ENCODE measurements around the gene TMEM203.
"Not testable (repeated sequence)": the region's sequence is repeated elsewhere in the genome, so short reads cannot be mapped to it uniquely, and the experiment has no call there.

The TMEM203 gene

GRCh38 chr9:137205126-137206069 is at the start of gene TMEM203, which contains the start of gene NDOR1:
TSS of gene TMEM203 (minus strand) at chr9:137205648. CDS start at chr9:137205414, 234 bp downstream.
TSS of gene NDOR1 (plus strand) at chr9:137205700. CDS start at chr9:137205778, 78 bp downstream.
- DNase-seq (ENCODE audit: low read depth in 2 of 2) = peak; percentile 84 to 93

GRCh38 chr9:137254624-137255447 is 49.4 kb upstream of the TMEM203 start, which contains the start of gene NELFB:
TSS of gene NELFB (plus strand) at chr9:137255327.
- peak; percentile 98 to 99 for DNase-seq (ENCODE audit: low read depth in 2 of 2)

- no peak for DNase-seq (ENCODE audit: low read depth in 2 of 2)
These were observed 48.5 kb upstream of the TMEM203 start for GRCh38 chr9:137253717-137254623.

DNA sequence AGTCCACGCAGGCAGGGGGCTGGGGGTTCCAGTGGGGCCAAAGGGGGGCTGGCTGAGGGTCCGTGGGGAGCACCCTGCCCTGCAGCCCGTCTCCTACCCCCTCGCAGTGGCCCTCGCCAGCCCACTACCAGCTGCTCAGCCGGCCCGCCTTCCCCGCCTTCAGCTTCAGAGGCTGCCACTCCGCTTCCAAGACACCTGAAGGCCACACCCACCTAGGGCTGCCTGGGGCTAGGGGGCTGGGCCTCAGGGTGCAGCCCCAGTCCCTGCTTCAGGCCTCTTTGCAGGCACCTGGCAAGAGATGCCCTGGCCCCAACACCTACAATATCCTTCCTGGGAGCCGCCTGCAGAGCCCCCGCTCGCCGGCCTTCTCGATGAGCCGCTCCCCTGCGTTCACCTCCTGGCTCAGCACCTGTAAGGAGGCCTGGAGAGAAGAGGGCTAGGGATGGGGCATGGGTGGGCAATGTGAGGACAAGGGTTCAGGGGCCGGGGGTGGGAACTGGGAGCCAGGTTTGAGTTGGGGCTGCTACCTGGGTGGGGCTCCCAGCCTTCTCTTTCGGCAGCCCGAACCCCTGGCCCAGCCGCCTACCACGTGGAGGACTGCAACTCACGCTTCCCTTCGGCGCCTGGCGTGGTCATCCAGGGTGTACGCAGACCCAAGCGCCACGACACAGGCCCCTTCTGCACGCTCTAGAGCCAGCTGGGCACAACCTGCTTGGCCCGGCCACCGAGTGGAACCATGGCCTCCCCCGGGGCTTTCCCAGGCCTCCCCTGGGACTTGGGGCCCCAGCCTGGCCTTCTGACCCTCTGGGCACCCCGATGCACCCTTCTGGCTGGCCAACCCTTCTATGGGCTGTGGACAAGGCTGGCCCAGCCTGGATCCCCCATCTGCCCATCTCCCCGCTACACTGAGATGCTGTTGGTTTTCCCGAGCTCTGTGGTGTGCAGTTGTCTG is 47.4 kb upstream of the TMEM203 start:
- no peak for DNase-seq (ENCODE audit: low read depth in 2 of 2)

- no peak for DNase-seq (ENCODE audit: low read depth in 2 of 2)
These were observed 46.2 kb upstream of the TMEM203 start for GRCh38 chr9:137251490-137252268.

- no peak for DNase-seq (ENCODE audit: low read depth in 2 of 2)
These were observed 45.7 kb upstream of the TMEM203 start, which contains the start of gene STPG3 for GRCh38 chr9:137251194-137251461. TSS of gene STPG3 (plus strand) at chr9:137251286. CDS start at chr9:137251287, 1 bp downstream.

- DNase-seq (ENCODE audit: low read depth in 2 of 2) = no peak
These were observed 45.1 kb upstream of the TMEM203 start for GRCh38 chr9:137250329-137251193.

DNA sequence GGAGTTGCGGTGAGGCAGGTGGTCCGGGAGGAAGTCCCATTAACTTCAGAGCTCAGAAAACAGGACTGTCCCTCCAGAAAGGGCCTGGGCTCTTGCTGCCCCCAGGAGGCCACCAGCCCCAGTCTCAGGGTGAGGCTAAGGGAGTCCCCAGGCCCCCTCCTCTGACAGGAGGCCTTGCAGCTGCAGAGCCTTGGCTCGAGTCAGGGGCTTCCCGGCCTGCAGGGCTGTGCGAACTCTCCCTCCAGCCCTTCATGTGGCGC is 42.4 kb upstream of the TMEM203 start:
- DNase-seq (ENCODE audit: low read depth in 2 of 2) = no peak

DNA sequence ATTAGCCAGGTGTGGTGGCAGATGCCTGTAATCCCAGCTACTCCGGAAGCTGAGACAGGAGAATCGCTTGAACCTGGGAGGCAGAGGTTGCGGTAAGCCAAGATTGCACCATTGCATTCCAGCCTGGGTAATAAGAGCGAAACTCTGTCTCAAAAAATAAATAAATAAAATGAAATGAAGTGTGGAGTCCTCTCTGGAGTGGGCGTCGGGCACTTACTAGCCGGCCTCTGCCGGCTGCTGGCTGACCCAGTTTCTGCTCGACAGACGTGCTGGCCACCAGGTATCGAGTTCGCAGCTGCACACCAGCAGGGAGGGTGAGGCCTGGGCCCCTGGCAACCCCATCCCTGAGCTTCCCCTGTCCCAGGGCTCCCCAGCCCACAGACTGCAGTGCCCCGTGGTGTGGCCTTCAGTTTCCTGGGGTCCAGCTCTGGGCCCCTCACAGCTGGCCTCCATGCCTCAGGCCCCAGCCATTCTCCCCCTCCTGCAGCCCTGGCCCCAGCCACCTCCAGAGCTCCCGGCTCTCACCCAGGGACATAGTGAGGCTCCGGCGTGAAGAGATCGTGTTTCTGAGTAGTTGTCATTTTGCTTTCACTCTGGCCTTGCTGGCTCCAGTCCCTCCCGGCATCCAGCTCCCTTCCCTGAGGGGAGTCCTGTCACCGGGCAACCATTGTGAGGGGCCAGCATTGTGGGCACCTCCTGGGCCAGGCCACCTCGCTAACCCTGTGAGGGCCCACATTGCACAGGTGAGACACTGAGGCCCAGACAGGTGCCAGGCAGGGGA is 41.9 kb upstream of the TMEM203 start:
- DNase-seq (ENCODE audit: low read depth in 2 of 2) = no peak

- no peak for DNase-seq (ENCODE audit: low read depth in 2 of 2)
These were observed 40.3 kb upstream of the TMEM203 start for GRCh38 chr9:137245450-137246421.

- DNase-seq (ENCODE audit: low read depth in 2 of 2) = no peak
These were observed 39.3 kb upstream of the TMEM203 start for GRCh38 chr9:137244486-137245449.

DNA sequence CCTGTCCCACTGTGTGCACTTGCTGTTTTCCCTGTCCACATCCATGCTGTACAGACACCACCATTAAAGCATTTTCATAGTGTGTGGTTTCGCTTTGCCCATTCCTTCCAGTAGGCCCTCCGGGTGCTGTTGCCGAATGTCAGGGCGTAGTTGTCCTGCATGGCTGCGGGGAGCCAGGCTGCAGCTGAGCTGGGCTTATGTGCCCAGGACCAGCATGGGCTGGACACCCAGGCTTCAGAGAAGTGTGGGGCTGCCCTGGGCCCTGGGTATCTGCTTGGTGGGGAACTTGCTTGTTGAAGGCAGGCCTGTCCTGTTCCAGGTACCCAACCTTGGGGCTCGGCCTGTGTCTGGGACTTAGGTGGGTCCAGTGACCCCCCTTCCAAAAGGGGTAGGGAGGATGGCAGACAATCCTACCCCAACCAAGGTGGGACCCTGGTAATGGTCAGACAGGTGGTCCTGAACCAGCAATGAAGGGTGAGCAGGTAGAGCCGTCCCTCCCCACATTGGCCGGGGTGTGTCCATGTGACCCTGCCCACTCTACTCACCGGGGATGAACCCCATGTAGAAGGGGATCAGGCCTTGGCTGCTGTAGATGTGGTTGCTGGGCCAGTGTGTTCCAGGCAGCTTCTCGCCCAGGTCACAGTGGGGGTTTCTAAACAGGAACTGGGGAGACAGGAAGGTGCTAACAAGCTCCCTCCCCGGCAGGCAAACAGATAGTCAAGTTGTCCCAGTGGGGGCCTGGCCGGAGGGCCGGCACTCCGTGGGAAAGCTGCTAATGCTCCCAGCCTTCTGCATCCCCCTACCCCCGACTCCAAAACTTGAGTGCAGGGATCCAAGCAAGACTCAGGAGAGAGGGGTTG is 38.4 kb upstream of the TMEM203 start:
- no peak for DNase-seq (ENCODE audit: low read depth in 2 of 2)

- DNase-seq (ENCODE audit: low read depth in 2 of 2) = not testable (repeated sequence)
These were observed 37.8 kb upstream of the TMEM203 start for GRCh38 chr9:137243266-137243625.

GRCh38 chr9:137242269-137243203 is 37.1 kb upstream of the TMEM203 start:
- no peak for DNase-seq (ENCODE audit: low read depth in 2 of 2)
